HG02571 (cell line): ENCODE results near the gene PA2G4.
"Not testable (repeated sequence)": the region's sequence is repeated elsewhere in the genome, so short reads cannot be mapped to it uniquely, and the experiment has no call there.

Experiments used
- ATAC-seq: cut with Tn5 transposase; IDR thresholded peaks from one replicate; pipeline ENCODE4 v1.9.1; 2021; ENCODE audit warnings: mild to moderate bottlenecking, moderate library complexity; ENCODE audit not compliant: unreplicated experiment

The PA2G4 gene

GRCh38 chr12:56098592-56098991 lies 5.8 kb upstream of the PA2G4 start:
- no peak for ATAC-seq

DNA sequence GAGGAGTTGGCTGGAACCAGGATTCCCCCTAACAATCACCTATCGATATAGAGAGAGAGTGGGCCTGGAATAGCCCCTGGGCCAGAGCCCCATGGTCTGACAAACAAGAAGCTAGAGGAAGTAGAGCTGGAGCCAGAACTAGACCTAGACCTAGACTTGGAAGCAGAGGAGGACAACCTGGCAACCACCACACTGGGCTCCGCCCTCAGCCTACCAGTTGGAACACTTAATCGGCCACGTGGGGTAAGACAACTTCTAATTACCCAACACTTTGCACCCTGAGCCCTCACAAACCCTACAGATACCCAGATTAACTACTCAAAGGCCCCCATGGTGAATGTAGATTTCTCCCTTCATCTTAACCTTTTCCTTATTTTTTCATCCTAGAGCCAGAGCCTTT lies 4.6 kb upstream of the PA2G4 start:
- ATAC-seq, result no peak

GRCh38 chr12:56101045-56101444 lies 3.3 kb upstream of the PA2G4 start:
- ATAC-seq, result no peak

- ATAC-seq, result no peak
Measured at GRCh38 chr12:56102683-56103065, 1.7 kb upstream of the PA2G4 start.

DNA sequence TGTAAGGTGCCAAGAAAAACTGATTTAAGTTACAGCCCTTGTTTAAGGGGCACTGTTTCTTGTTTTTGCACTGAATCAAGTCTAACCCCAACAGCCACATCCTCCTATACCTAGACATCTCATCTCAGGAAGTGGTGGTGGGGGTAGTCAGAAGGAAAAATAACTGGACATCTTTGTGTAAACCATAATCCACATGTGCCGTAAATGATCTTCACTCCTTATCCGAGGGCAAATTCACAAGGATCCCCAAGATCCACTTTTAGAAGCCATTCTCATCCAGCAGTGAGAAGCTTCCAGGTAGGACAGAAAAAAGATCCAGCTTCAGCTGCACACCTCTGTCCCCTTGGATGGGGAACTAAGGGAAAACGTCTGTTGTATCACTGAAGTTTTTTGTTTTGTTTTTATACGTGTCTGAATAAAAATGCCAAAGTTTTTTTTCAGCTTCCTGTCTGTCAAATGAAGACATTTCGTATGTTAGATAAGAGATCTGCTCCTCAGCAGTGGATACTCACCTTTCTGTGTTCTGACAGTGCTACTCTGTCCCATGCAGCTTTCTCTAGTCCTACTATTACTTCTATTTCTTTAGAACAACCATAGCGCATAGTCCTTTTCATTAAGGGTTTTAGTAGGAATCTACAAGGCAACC lies 1.2 kb upstream of the PA2G4 start:
- no peak for ATAC-seq

GRCh38 chr12:56103823-56104108 lies 593 bp upstream of the PA2G4 start:
- no peak for ATAC-seq

DNA sequence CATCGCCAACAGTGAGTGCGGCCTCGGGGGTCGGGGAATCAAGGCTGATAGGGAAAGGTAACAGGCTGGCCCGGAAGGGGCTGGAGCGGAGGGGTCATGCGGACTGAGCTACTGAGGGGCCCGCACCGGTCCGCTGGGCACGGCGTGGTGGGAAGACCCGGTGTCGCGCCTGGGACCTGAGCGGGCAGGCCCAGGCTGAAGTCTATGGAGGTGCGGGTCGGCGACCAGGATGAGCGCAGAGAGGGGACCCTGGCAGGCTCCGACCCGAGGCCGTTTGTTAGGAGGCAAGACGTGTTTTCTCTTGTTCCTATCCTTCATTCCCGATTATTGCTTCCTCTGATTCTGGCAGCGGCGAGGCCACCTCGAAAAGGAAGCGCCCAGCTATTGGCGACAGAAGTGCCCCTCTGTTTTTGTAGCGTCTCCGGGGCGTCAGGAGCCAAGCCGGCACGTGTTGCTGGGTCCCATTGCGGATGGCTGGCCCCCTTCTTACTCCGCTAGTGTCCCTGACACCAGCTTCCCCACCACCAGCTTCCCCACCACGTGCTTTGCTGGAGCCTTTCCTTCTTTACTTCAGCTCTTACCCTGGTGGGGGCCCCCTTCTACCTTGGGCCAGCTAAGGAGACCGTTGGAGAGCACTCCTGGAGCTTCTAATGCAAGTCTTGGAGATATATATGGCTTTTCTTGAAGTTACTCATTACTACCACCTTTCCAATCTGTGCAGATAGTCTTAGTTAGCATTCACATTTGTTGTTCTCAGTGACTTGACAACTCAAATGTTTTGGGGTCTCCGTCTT lies 653 bp downstream of the PA2G4 start:
- peak; percentile 15 for ATAC-seq

GRCh38 chr12:56105609-56105902 lies 1.2 kb downstream of the PA2G4 start:
- ATAC-seq, result no peak

GRCh38 chr12:56107242-56107641 lies 2.9 kb downstream of the PA2G4 start:
- ATAC-seq, result no peak

DNA sequence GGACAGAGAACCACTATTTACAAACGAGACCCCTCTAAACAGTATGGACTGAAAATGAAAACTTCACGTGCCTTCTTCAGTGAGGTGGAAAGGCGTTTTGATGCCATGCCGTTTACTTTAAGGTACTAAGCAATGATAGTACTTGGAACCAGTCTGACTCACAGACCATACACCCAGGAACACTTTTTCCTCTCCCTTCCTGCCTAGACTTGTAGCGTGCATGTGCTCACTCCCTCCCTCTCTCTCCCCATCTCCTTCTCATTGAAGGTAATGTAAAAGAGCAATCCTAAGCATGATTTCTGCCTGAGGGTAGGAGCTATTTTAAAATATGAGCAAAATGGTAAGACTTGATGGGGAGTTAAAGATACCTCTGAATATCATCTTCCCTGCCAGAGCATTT lies 6.2 kb downstream of the PA2G4 start:
- no peak for ATAC-seq

DNA sequence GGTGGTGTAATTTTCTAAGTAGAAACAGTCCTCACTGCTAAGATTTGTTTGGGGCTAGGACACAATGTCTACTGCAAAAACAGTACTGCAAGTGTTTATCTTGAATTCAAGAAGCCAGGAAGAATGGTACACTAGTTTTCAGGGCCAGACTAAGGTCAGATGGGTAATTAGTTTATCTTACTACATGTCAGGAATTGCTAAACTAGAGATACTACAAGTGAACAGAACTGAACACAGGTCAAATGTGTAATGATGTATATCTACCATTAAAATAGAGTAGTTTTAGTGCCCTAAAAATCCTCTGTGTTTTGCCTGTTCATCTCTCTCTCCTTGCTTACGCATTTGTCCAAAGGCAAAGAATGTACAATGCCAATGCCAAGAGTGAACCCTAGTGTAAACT lies 9.7 kb downstream of the PA2G4 start:
- ATAC-seq, result no peak

- ATAC-seq, result no peak
Measured at GRCh38 chr12:56115329-56115728, 11.0 kb downstream of the PA2G4 start.

GRCh38 chr12:56116267-56117081 lies 12.1 kb downstream of the PA2G4 start, which contains the start of gene RPL41:
Gene RPL41 (plus strand): TSS chr12:56116633.
- peak; percentile 46 for ATAC-seq

DNA sequence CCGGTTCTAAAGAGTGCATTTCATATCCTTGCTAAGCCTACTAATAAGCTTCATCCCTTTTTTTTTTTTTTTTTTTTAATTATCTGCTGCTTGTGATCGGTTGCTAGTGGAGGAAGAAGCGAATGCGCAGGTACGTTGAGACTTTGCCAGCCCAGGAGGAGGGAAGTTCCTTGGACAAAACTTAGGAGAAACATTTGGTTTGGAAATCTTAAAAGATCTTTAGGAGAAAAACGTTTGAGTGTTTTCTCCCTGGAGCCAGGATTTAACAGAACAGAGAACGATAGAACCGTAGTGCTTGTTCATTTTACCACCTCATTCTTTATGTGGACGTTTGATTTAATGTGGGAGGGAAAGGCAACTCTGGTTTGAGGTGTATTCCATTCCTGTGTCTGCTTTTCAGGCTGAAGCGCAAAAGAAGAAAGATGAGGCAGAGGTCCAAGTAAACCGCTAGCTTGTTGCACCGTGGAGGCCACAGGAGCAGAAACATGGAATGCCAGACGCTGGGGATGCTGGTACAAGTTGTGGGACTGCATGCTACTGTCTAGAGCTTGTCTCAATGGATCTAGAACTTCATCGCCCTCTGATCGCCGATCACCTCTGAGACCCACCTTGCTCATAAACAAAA lies 12.8 kb downstream of the PA2G4 start:
- not testable (repeated sequence) for ATAC-seq

DNA sequence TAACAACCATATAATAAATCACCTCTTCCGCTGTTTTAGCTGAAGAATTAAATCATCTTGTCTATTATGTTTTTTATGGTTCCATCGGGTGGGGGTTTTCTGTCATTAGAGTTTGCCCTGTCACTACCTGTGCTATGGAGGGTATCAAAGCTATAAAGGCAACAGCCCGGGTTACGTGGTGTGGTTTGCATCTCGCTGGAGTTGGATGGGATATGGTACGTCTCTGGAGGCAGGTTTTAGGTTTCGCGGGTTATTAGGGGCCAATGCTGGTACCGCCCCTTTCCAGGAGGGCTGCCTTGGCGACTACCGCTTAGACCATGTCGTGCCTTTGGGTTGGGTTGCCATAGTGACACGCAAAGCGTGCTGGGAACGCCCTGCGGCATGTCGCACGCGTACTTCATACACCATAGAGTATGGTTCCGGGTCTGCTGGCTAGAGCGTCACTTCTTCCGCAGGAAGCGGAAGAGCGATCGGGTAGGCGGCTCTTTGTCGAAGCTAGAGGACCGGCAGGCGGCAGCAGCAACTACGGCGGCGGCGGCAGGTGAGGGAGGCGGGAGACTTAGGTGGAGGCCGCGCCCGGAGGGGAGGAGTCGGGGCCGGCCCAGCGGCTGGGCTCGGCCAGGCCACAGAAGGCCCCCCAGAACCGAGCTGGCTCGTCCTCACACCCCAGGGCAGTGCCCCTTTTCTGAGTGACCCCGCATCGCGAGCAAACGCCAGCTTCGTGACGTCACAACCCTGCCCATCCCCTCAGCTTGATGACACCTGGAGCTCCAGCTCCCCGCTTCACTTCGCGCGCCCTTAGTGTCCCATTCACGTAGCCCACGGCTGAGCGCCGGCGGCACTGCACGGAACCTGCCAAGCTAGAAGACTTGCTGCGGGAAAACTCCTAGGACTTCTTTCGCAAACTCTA lies 13.7 kb downstream of the PA2G4 start, which contains the start of gene ZC3H10:
Gene ZC3H10, plus strand, starts transcription at position 489 of the 910 bp plus-strand sequence. CDS start 2,297 bp downstream, outside the sequence.
- ATAC-seq, result peak; percentile 83

GRCh38 chr12:56118688-56119357 lies 14.5 kb downstream of the PA2G4 start:
- no peak for ATAC-seq

GRCh38 chr12:56119361-56119796 lies 15.0 kb downstream of the PA2G4 start:
- ATAC-seq, result no peak

DNA sequence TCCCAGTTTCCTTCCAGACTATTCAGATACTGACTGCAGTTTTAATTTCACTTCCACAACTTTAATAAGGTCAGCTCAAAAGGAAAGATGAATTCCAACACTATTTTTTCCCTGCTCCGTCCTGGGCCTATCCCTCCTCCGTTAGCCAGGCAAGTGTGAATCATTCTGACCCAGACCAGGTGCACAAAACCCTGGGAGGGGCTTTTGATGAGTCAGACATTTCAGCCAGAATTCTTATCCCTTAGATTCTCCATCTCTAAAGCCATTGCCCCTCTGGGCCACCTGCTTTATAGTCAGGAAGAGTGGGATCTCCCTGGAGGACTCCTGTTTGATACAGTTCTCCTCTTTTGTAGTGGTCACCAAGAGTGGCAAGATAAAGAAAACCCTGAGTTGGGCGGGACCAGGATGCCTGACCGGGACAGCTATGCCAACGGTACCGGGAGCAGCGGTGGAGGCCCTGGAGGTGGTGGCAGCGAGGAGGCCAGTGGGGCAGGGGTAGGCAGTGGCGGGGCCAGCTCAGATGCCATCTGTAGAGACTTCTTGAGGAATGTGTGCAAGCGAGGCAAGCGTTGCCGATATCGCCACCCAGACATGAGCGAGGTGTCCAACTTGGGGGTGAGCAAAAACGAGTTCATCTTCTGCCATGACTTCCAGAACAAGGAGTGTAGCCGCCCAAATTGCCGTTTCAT lies 15.9 kb downstream of the PA2G4 start:
- ATAC-seq, result no peak

DNA sequence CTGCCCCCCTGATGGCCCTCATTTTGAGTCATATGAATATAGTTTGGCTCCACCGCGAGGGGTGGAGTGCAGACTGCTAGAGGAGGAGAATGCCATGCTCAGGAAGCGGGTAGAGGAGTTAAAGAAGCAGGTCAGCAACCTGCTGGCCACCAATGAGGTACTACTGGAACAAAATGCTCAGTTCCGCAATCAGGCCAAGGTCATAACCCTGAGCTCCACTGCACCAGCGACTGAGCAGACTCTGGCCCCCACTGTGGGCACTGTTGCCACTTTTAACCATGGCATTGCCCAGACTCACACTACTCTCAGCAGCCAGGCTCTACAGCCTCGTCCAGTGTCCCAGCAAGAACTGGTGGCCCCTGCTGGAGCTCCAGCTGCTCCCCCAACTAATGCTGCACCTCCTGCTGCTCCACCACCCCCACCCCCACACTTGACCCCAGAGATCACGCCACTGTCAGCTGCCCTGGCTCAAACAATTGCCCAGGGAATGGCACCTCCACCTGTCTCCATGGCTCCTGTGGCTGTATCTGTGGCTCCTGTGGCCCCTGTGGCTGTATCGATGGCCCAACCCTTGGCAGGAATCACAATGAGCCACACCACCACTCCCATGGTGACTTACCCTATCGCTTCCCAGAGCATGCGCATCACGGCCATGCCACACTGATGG lies 17.0 kb downstream of the PA2G4 start:
- no peak for ATAC-seq
